ENCODE data around the gene ADORA2A. TPM values are rescaled to one million over a fixed set of nuclear protein-coding genes. Genes with fewer than 3 reads are reported as not detected.

Gene ADORA2A
- total RNA-seq, 2 experiments from 2014 or later: 19.7 to 21.1 TPM

- CTCF ChIA-PET: interaction anchor here (6.8 kb wide), 1 partner anchor 16 kb away, joined by 41 read pairs; no protein-coding TSS in a partner anchor
- H3K27ac Mint-ChIP-seq: peak overlapping the region; percentile 18
Observed at GRCh38 chr22:24407278-24407665, 20.1 kb upstream of the ADORA2A start.

GRCh38 chr22:24407884-24408283 lies 19.5 kb upstream of the ADORA2A start:
- DNase-seq (no peak), ATAC-seq (no peak)
- Mint-ChIP-seq H3K4me1 (peaks cover 46% of the 10 kb centered on the region), H3K4me3 (no peak overlapping the region), H3K27me3 (no peaks in the 10 kb centered on the region), H3K9me3 (ENCODE audit: low read depth) (no peaks in the 10 kb centered on the region), H3K27ac (no peak overlapping the region), H3K36me3 (peaks cover 14% of the 10 kb centered on the region)
- CTCF ChIA-PET: interaction anchor here (6.8 kb wide), 1 partner anchor 15 kb away, joined by 41 read pairs; no protein-coding TSS in a partner anchor

More at GRCh38 chr22:24407278-24407665, 20.1 kb upstream of the ADORA2A start:
- Mint-ChIP-seq H3K27me3 (no peaks in the 10 kb centered on the region), H3K36me3 (peaks cover 14% of the 10 kb centered on the region), H3K9me3 (ENCODE audit: low read depth) (no peaks in the 10 kb centered on the region), H3K4me3 (no peak overlapping the region), H3K4me1 (peaks cover 52% of the 10 kb centered on the region)
- ATAC-seq (no peak), DNase-seq (peak; percentile 39)

- ATAC-seq (no peak), DNase-seq (peak; percentile 38)
- no peaks in the 10 kb centered on the region for H3K9me3 Mint-ChIP-seq (ENCODE audit: low read depth)
- no peak overlapping the region for H3K4me3 Mint-ChIP-seq
- H3K4me1 Mint-ChIP-seq: peaks cover 40% of the 10 kb centered on the region
- peaks cover 12% of the 10 kb centered on the region for H3K36me3 Mint-ChIP-seq
- CTCF ChIA-PET: interaction anchor here (1.1 to 6.8 kb wide), 5 partner anchors 15 to 78 kb away, joined by 3 to 41 read pairs (median 4); no protein-coding TSS in a partner anchor
- no peaks in the 10 kb centered on the region for H3K27me3 Mint-ChIP-seq
- no peak overlapping the region for H3K27ac Mint-ChIP-seq
Observed at GRCh38 chr22:24408630-24409029, 18.8 kb upstream of the ADORA2A start.

GRCh38 chr22:24409707-24410106 lies 17.7 kb upstream of the ADORA2A start:
- Mint-ChIP-seq H3K36me3 (peaks cover 6% of the 10 kb centered on the region), H3K4me1 (peaks cover 40% of the 10 kb centered on the region), H3K4me3 (no peak overlapping the region), H3K27me3 (no peaks in the 10 kb centered on the region), H3K9me3 (ENCODE audit: low read depth) (no peaks in the 10 kb centered on the region), H3K27ac (peak overlapping the region; percentile 87)
- CTCF ChIA-PET: interaction anchor here (1.1 to 6.8 kb wide), 8 partner anchors 14 to 112 kb away, joined by 3 to 41 read pairs (median 4); no protein-coding TSS in a partner anchor
- DNase-seq: no peak
- peak; percentile 34 for ATAC-seq

- CTCF ChIA-PET: interaction anchor here (1.1 to 6.8 kb wide), 4 partner anchors 13 to 112 kb away, joined by 4 to 41 read pairs (median 4); no protein-coding TSS in a partner anchor
- Mint-ChIP-seq H3K4me1 (peaks cover 40% of the 10 kb centered on the region), H3K4me3 (no peak overlapping the region), H3K36me3 (peaks cover 6% of the 10 kb centered on the region), H3K9me3 (ENCODE audit: low read depth) (no peaks in the 10 kb centered on the region), H3K27me3 (no peaks in the 10 kb centered on the region), H3K27ac (peak overlapping the region; percentile 87)
- peak; percentile 80 for DNase-seq
- ATAC-seq: peak; percentile 80
Observed at GRCh38 chr22:24410110-24410856, 17.1 kb upstream of the ADORA2A start.

- CTCF ChIA-PET: interaction anchor here (1.0 to 6.8 kb wide), 2 partner anchors 12 to 84 kb away, joined by 3 to 41 read pairs; no protein-coding TSS in a partner anchor
- no peaks in the 10 kb centered on the region for H3K27me3 Mint-ChIP-seq
- H3K9me3 Mint-ChIP-seq (ENCODE audit: low read depth): no peaks in the 10 kb centered on the region
- H3K36me3 Mint-ChIP-seq: peaks cover 7% of the 10 kb centered on the region
- DNase-seq (no peak), ATAC-seq (no peak)
- peak overlapping the region; percentile 35 for H3K27ac Mint-ChIP-seq
- no peak overlapping the region for H3K4me3 Mint-ChIP-seq
- H3K4me1 Mint-ChIP-seq: peaks cover 40% of the 10 kb centered on the region
Observed at GRCh38 chr22:24411256-24412004, 16.0 kb upstream of the ADORA2A start.

- Mint-ChIP-seq H3K4me3 (no peak overlapping the region), H3K27me3 (no peaks in the 10 kb centered on the region), H3K9me3 (ENCODE audit: low read depth) (no peaks in the 10 kb centered on the region), H3K36me3 (peaks cover 7% of the 10 kb centered on the region), H3K4me1 (peaks cover 37% of the 10 kb centered on the region), H3K27ac (no peak overlapping the region)
- CTCF ChIA-PET: interaction anchor here (1.0 to 6.8 kb wide), 2 partner anchors 11 to 84 kb away, joined by 3 to 41 read pairs; no protein-coding TSS in a partner anchor
- ATAC-seq (no peak), DNase-seq (no peak)
Observed at GRCh38 chr22:24412274-24412673, 15.1 kb upstream of the ADORA2A start.

GRCh38 chr22:24413271-24413670 lies 14.1 kb upstream of the ADORA2A start:
- peaks cover 4% of the 10 kb centered on the region for H3K36me3 Mint-ChIP-seq
- DNase-seq (no peak), ATAC-seq (no peak)
- no peaks in the 10 kb centered on the region for H3K27me3 Mint-ChIP-seq
- peaks cover 27% of the 10 kb centered on the region for H3K4me1 Mint-ChIP-seq
- H3K27ac Mint-ChIP-seq: no peak overlapping the region
- no peak overlapping the region for H3K4me3 Mint-ChIP-seq
- no peaks in the 10 kb centered on the region for H3K9me3 Mint-ChIP-seq (ENCODE audit: low read depth)
- CTCF ChIA-PET: interaction anchor here (6.8 kb wide), 1 partner anchor 10 kb away, joined by 41 read pairs; no protein-coding TSS in a partner anchor

- DNase-seq (no peak), ATAC-seq (no peak)
- Mint-ChIP-seq H3K27ac (no peak overlapping the region), H3K4me3 (no peak overlapping the region), H3K4me1 (peaks cover 21% of the 10 kb centered on the region), H3K36me3 (peaks cover 4% of the 10 kb centered on the region), H3K9me3 (ENCODE audit: low read depth) (no peaks in the 10 kb centered on the region), H3K27me3 (no peaks in the 10 kb centered on the region)
- CTCF ChIA-PET: interaction anchor here (1.2 to 6.8 kb wide), 2 partner anchors 10 to 14 kb away, joined by 3 to 41 read pairs; partner anchors contain the start of gene ADORA2A
Observed at GRCh38 chr22:24413736-24414385, 13.5 kb upstream of the ADORA2A start.

- Mint-ChIP-seq H3K4me1 (peaks cover 16% of the 10 kb centered on the region), H3K9me3 (ENCODE audit: low read depth) (no peaks in the 10 kb centered on the region), H3K27me3 (no peaks in the 10 kb centered on the region), H3K36me3 (peaks cover 3% of the 10 kb centered on the region), H3K4me3 (no peak overlapping the region), H3K27ac (no peak overlapping the region)
- ATAC-seq (no peak), DNase-seq (no peak)
- CTCF ChIA-PET: interaction anchor here (1.2 to 1.5 kb wide), 2 partner anchors 9 to 13 kb away, joined by 3 to 7 read pairs; partner anchors contain the start of gene ADORA2A
Observed at GRCh38 chr22:24414523-24414922, 12.9 kb upstream of the ADORA2A start.

- ATAC-seq (no peak), DNase-seq (no peak)
- CTCF ChIA-PET: interaction anchor here (1.2 to 1.5 kb wide), 2 partner anchors 8 to 12 kb away, joined by 3 to 7 read pairs; partner anchors contain the start of gene ADORA2A
- peaks cover 3% of the 10 kb centered on the region for H3K36me3 Mint-ChIP-seq
- no peaks in the 10 kb centered on the region for H3K9me3 Mint-ChIP-seq (ENCODE audit: low read depth)
- no peak overlapping the region for H3K27ac Mint-ChIP-seq
- peaks cover 8% of the 10 kb centered on the region for H3K4me1 Mint-ChIP-seq
- H3K27me3 Mint-ChIP-seq: no peaks in the 10 kb centered on the region
- no peak overlapping the region for H3K4me3 Mint-ChIP-seq
Observed at GRCh38 chr22:24414984-24415945, 12.1 kb upstream of the ADORA2A start.

GRCh38 chr22:24416095-24416494 lies 11.3 kb upstream of the ADORA2A start:
- Mint-ChIP-seq H3K27ac (no peak overlapping the region), H3K9me3 (ENCODE audit: low read depth) (no peaks in the 10 kb centered on the region), H3K4me3 (no peak overlapping the region), H3K36me3 (peaks cover 3% of the 10 kb centered on the region), H3K4me1 (peaks cover 3% of the 10 kb centered on the region), H3K27me3 (no peaks in the 10 kb centered on the region)
- CTCF ChIA-PET: interaction anchor here (1.5 kb wide), 1 partner anchor 8 kb away, joined by 7 read pairs; no protein-coding TSS in a partner anchor
- ATAC-seq (no peak), DNase-seq (no peak)

All from activated CD8-positive, alpha-beta memory T cell treated with anti-CD3 and anti-CD28 coated beads, Interleukin-2, amount 10 ng/mL, durations not matched to agents 7 days and 5 days (primary cell).